Breast epithelium (tissue), 4 donors: Measurements from ENCODE around the gene UNKL. TPM values are rescaled to one million over a fixed set of nuclear protein-coding genes. Genes with fewer than 3 reads are reported as not detected.

Experiments
- DNase-seq, 2 donors: peaks; one replicate each; pipeline ENCODE4 v3.0.0-alpha.2; 2019; ENCODE audit warnings: low spot score in 2 of 2
- H3K27ac ChIP-seq, 2 donors: fragments of 200-600 bp; sonication (generic) in 1 of 2; one replicate each; pipeline ENCODE4 v1.5.1; 2016 to 2019; ENCODE audit warnings: mild to moderate bottlenecking in 1 of 2
- H3K27me3 ChIP-seq, 2 donors: fragments of 200-600 bp; sonication (generic) in 1 of 2; one replicate each; pipeline versions ENCODE4 v1.5.1 to v1.6.0; 2017 to 2019; ENCODE audit warnings: control low read depth in 1 of 2, mild to moderate bottlenecking in 1 of 2
- H3K36me3 ChIP-seq: fragments of 200-600 bp; one replicate; pipeline ENCODE4 v1.5.1; 2019
- H3K4me1 ChIP-seq, 2 donors: fragments of 200-600 bp; sonication (generic); one replicate each; pipeline ENCODE4 v1.5.1; 2016 to 2019; ENCODE audit warnings: control low read depth in 1 of 2
- H3K4me3 ChIP-seq, 3 donors: fragments of 200-600 bp; sonication (generic); 1 replicate in 2 of 3; 2 replicates in 1 of 3; pipeline ENCODE4 v1.5.1; 2016 to 2019; ENCODE audit warnings: mild to moderate bottlenecking in 3 of 3, moderate library complexity in 2 of 3
- H3K9me3 ChIP-seq, 2 donors: fragments of 200-600 bp; sonication (generic) in 1 of 2; one replicate each; pipeline ENCODE4 v1.5.1; 2016 to 2019; ENCODE audit warnings: control low read depth in 1 of 2
- CTCF ChIP-seq, 3 donors: fragments of 450-650 bp; IDR thresholded peaks; one replicate each; pipeline ENCODE4 v1.5.1; 2016 to 2017; ENCODE audit warnings: antibody characterized with exemption in 3 of 3, mild to moderate bottlenecking in 3 of 3, moderate library complexity in 3 of 3
- POLR2A ChIP-seq: fragments of 450-650 bp; IDR thresholded peaks from one replicate; pipeline ENCODE4 v1.6.1; 2016; ENCODE audit warnings: antibody characterized with exemption, mild to moderate bottlenecking, moderate library complexity
- POLR2AphosphoS5 ChIP-seq, 3 donors: sonication (generic); formaldehyde crosslinking; IDR thresholded peaks; one replicate each; pipeline ENCODE4 v1.6.1; 2017; ENCODE audit warnings: antibody characterized with exemption in 3 of 3
- intact Hi-C: fragments of 100-400 bp; cut with DNase I; formaldehyde crosslinking; loops from one replicate; pipeline ENCODE4 v1.15.1; 2023; ENCODE audit warnings: low total_unique reads
- total RNA-seq, 3 donors: library from RNA; depleted of rRNA; stranded (reverse); fragments of >200 nt; gene quantifications; one replicate each; pipeline ENCODE4 v1.1.0, GENCODE V29; 2016

Gene UNKL
- total RNA-seq, 3 donors from 2014 or later: 18.6 to 28.5 (median 27.5) TPM

DNA sequence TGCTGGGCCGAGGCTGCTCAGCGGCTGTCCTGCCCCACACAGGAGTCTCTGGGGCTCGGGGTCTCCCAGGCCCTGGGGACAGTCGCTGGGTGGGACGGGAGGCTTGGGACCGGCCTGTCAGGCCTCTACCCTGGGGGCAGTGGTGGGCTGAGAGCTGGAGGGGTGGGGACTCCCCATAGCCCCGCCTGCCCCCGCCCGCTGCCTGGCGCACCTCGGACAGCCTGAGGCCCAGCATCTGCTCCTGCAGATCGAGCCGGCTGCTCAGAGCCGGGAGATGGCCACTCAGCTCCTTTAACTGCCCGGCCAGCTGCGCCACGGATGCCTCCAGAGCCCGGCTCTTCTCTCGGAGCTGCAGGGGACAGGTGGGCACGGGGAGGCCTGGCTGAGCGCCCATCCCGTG lies 23.1 kb upstream of the UNKL start:
- DNase-seq: no peak
- H3K9me3 ChIP-seq: no peaks in the 10 kb centered on the region
- no peaks in the 10 kb centered on the region for H3K4me1 ChIP-seq
- H3K4me3 ChIP-seq: no peak overlapping the region
- H3K36me3 ChIP-seq: no peaks in the 10 kb centered on the region
- intact Hi-C loops: no loop called here
- TF ChIP-seq POLR2AphosphoS5 (IDR thresholded peaks at IDR 0.05) (no peak), POLR2A (no peak), CTCF (IDR thresholded peaks at IDR 0.05) (no peak)
- H3K27me3 ChIP-seq: no peaks in the 10 kb centered on the region
- no peak overlapping the region for H3K27ac ChIP-seq

GRCh38 chr16:1436731-1437355 lies 22.3 kb upstream of the UNKL start:
- no peaks in the 10 kb centered on the region for H3K4me1 ChIP-seq

GRCh38 chr16:1435921-1436697 lies 21.6 kb upstream of the UNKL start:
- Histone ChIP-seq H3K27ac (no peak overlapping the region), H3K36me3 (no peaks in the 10 kb centered on the region), H3K27me3 (no peaks in the 10 kb centered on the region), H3K4me3 (no peak overlapping the region), H3K9me3 (no peaks in the 10 kb centered on the region), H3K4me1 (no peaks in the 10 kb centered on the region)
- DNase-seq: no peak
- intact Hi-C loops: loop anchor here (1.0 kb wide), 1 partner anchor 20 kb away; no protein-coding TSS in a partner anchor
- TF ChIP-seq POLR2A: no peak
- TF ChIP-seq CTCF (IDR thresholded peaks at IDR 0.05): no peak
- no peak for TF ChIP-seq POLR2AphosphoS5 (IDR thresholded peaks at IDR 0.05)

More at GRCh38 chr16:1436731-1437355, 22.3 kb upstream of the UNKL start:
- Histone ChIP-seq H3K9me3 (no peaks in the 10 kb centered on the region), H3K4me3 (no peak overlapping the region), H3K36me3 (no peaks in the 10 kb centered on the region), H3K27me3 (no peaks in the 10 kb centered on the region), H3K27ac (no peak overlapping the region)
- no peak for TF ChIP-seq POLR2A
- TF ChIP-seq POLR2AphosphoS5 (IDR thresholded peaks at IDR 0.05): no peak
- TF ChIP-seq CTCF (IDR thresholded peaks at IDR 0.05): no peak
- no peak for DNase-seq
- intact Hi-C loops: loop anchor here (1.0 kb wide), 1 partner anchor 19 kb away; no protein-coding TSS in a partner anchor

DNA sequence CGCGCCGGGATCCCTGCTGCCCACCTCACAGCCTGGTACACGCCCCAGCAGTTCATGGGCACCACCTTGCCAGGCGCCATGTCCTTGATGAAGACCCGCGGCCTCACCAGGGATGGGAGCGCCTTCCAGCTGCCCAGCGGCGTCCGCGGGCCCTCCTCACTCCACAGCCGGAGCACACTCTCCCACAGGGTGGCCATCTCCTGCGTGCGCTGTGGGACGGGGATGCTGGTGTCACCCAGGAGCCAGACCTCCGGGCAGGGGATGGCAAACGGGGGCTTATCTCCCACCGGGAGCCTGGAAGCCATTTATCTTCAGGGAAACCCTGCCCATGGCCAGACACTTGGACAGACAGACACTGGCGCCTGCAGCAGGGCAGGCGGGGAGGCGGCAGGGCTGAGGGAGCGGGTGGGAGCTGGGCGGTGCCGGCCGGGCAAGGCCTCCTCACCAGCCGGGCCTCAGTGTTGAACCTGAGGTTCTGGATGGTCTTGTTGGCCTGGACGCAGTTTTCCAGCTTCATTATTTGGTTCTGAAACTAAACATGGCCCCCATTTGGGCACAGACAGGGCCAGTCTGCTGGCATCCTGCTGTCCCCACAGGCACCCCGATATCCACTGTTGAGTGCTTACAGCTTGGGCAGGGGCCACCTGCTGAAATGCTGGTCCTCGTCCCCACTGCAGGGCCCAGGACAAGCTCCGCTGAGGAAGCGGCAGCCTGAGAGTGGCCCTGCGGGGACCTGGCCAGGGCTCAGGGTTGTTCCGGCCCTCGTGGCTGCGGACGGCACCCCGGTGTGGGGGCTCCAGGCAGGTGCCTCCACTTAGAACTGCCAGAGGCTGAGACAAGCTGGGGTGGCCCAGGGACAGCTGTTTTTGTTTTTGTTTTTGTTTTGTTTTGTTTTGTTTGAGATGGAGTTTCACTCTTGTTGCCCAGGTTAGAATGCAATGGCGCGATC lies 20.4 kb upstream of the UNKL start:
- H3K9me3 ChIP-seq: no peaks in the 10 kb centered on the region
- TF ChIP-seq POLR2A (no peak), CTCF (IDR thresholded peaks at IDR 0.05) (no peak), POLR2AphosphoS5 (IDR thresholded peaks at IDR 0.05) (no peak)
- no peak overlapping the region for H3K4me3 ChIP-seq
- H3K36me3 ChIP-seq: no peaks in the 10 kb centered on the region
- no peaks in the 10 kb centered on the region for H3K27me3 ChIP-seq
- intact Hi-C loops: no loop called here
- H3K4me1 ChIP-seq: no peaks in the 10 kb centered on the region
- no peak overlapping the region for H3K27ac ChIP-seq
- no peak for DNase-seq
